GM12878 (cell line): Measurements from ENCODE around the gene KIF3A.

Experiments
- CEBPB ChIP-seq, 2 experiments: fragments of 150-350 bp in 1 of 2; IDR thresholded peaks; 2 replicates each; pipeline ENCODE4 v1.6.1; 2012 to 2014; ENCODE audit warnings: low read depth in 2 of 2, low read length in 2 of 2, borderline replicate concordance in 1 of 2, inconsistent platforms in 1 of 2
- EZH2 ChIP-seq: IDR thresholded peaks from 2 replicates; pipeline ENCODE4 v1.6.1; 2012; ENCODE audit warnings: low read depth, mild to moderate bottlenecking, control low read depth, inconsistent platforms, low read length, borderline replicate concordance; ENCODE audit not compliant: control insufficient read depth
- REST ChIP-seq: IDR thresholded peaks from 2 replicates; pipeline ENCODE4 v1.6.1; 2012; ENCODE audit warnings: mild to moderate bottlenecking, low read depth, low read length
- RFX5 ChIP-seq: IDR thresholded peaks from 2 replicates; pipeline ENCODE4 v1.6.1; 2011; ENCODE audit warnings: low read depth, low read length, improper control_type of control experiment
- TF ChIP-seq, protein P1 (sequence below), 3 experiments: IDR thresholded peaks in 2 of 3; conservative IDR thresholded peaks in 1 of 3; 2 replicates each; pipeline ENCODE4 v1.5.1; 2011; ENCODE audit warnings: low read depth in 3 of 3, low read length in 3 of 3, mild to moderate bottlenecking in 3 of 3, control low read depth in 2 of 3, moderate library complexity in 2 of 3, inconsistent platforms in 1 of 3, mixed read lengths in 1 of 3; ENCODE audit not compliant: control insufficient read depth in 2 of 3, insufficient read depth in 1 of 3; ENCODE audit errors: extremely low read depth in 1 of 3
- TF ChIP-seq, protein P2 (sequence below): IDR thresholded peaks from 2 replicates; pipeline ENCODE4 v1.6.1; 2012; ENCODE audit warnings: low read depth, low read length, improper control_type of control experiment
- TF ChIP-seq, protein P3 (sequence below): IDR thresholded peaks from 2 replicates; pipeline ENCODE4 v1.6.1; 2012; ENCODE audit warnings: low read depth, low read length, improper control_type of control experiment

DNA sequence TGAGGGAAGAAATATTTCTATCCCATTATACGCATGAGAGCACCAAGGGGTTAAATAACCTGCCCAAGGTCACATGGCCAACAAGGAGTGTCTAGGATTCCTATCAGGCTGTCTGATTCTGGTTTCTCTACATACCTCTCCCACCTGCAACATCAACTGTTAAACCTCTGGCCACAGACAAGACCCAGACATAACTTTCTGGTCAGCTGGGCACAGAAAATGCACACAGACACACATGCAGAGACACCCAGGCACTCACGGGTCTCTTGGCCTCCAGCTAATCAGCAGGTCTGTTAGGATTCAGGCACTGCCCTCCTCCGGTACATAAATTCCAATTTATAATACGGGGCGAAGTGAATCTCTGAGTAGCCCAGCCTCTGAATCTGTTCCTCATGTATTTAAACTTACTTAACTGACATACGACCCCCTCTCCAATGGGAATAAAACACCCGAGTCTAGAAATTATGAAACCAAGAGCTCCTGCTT, 38.2 kb upstream of the KIF3A start:
- no peak for TF ChIP-seq RFX5
- TF ChIP-seq, protein P1, sequence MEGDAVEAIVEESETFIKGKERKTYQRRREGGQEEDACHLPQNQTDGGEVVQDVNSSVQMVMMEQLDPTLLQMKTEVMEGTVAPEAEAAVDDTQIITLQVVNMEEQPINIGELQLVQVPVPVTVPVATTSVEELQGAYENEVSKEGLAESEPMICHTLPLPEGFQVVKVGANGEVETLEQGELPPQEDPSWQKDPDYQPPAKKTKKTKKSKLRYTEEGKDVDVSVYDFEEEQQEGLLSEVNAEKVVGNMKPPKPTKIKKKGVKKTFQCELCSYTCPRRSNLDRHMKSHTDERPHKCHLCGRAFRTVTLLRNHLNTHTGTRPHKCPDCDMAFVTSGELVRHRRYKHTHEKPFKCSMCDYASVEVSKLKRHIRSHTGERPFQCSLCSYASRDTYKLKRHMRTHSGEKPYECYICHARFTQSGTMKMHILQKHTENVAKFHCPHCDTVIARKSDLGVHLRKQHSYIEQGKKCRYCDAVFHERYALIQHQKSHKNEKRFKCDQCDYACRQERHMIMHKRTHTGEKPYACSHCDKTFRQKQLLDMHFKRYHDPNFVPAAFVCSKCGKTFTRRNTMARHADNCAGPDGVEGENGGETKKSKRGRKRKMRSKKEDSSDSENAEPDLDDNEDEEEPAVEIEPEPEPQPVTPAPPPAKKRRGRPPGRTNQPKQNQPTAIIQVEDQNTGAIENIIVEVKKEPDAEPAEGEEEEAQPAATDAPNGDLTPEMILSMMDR (IDR thresholded peaks at IDR 0.05 in 2 of 3, conservative IDR thresholded peaks at IDR 0.05 in 1 of 3; ENCODE audit: control insufficient read depth in 2 of 3, extremely low read depth in 1 of 3, insufficient read depth in 1 of 3, low read depth in 3 of 3, low read length in 3 of 3): no peak
- TF ChIP-seq, protein P2, sequence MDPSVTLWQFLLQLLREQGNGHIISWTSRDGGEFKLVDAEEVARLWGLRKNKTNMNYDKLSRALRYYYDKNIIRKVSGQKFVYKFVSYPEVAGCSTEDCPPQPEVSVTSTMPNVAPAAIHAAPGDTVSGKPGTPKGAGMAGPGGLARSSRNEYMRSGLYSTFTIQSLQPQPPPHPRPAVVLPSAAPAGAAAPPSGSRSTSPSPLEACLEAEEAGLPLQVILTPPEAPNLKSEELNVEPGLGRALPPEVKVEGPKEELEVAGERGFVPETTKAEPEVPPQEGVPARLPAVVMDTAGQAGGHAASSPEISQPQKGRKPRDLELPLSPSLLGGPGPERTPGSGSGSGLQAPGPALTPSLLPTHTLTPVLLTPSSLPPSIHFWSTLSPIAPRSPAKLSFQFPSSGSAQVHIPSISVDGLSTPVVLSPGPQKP: no peak
- TF ChIP-seq REST: no peak
- TF ChIP-seq, protein P3, sequence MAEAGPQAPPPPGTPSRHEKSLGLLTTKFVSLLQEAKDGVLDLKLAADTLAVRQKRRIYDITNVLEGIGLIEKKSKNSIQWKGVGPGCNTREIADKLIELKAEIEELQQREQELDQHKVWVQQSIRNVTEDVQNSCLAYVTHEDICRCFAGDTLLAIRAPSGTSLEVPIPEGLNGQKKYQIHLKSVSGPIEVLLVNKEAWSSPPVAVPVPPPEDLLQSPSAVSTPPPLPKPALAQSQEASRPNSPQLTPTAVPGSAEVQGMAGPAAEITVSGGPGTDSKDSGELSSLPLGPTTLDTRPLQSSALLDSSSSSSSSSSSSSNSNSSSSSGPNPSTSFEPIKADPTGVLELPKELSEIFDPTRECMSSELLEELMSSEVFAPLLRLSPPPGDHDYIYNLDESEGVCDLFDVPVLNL: no peak
- no peak for TF ChIP-seq EZH2
- no peak for TF ChIP-seq CEBPB (IDR thresholded peaks at IDR 0.05; ENCODE audit: borderline replicate concordance in 1 of 2, low read depth in 2 of 2, low read length in 2 of 2)
